CMK (cell line): ENCODE results near the gene TREH.

Experiments
- DNase-seq: peaks from one replicate; pipeline ENCODE4 v3.0.0-alpha.2; 2010; ENCODE audit warnings: low read depth

TREH gene

DNA sequence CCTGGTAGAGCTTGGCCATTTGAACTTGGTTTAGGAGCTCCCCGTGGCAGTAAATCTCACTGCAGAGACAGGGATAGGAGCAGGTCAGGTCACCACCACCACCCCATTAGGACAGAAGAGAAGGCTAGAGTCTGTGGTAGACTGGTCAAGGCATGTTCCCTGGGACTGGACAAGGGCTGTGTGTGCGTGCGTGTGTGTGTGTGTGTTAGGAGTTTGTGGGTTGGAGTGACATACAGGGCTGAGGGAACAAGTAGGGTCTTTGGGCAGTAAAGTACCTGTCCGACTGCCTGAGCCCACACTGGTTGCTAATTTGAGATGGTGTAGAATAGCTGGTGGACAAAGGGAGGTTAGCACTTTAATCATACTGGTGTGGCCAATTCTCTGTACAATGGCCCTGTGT lies 16.1 kb downstream of the TREH start:
- DNase-seq, result no peak

DNA sequence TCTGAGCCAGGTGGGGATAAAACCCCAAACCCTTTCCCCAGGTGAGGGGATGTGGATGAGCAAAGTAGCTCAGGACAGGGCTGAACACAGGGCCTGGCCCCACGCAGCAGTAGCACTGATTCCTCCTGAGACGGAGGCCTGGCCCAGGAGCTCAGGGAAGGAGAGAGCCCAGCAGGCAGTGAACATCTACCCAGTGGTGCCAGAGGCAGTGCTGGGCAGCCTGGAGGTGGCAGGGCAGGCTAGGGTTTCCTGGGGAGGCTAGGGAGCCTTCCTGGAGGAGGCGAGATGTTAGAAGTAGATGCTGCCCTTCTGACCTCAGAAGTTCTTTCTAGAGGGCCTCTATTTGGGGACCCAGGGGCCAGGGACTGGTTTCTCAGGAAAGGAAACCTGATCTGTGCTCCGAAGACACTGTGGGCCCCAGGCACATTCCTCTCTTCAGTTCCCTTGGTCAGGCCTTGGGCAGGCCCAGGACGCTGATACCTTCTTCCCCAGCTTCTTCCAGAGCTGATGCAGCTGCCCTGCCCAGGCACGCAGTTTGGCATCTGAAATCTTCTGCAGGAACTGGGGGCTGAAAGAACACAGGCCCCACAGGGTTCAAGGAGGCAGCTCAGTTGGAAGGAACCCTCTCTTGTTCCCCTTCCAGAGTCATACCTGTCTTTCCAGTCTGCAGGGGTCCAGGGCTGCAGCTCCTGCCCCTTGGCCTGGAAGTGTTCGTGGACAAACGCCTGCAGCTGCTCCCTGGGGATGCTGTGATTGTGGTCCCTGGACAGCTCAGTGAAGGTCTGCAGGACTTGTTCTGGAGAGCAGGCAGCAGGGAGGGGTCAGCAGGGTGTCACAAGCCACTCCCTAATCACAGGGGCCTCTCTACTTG lies 16.8 kb downstream of the TREH start:
- DNase-seq, result no peak

DNA sequence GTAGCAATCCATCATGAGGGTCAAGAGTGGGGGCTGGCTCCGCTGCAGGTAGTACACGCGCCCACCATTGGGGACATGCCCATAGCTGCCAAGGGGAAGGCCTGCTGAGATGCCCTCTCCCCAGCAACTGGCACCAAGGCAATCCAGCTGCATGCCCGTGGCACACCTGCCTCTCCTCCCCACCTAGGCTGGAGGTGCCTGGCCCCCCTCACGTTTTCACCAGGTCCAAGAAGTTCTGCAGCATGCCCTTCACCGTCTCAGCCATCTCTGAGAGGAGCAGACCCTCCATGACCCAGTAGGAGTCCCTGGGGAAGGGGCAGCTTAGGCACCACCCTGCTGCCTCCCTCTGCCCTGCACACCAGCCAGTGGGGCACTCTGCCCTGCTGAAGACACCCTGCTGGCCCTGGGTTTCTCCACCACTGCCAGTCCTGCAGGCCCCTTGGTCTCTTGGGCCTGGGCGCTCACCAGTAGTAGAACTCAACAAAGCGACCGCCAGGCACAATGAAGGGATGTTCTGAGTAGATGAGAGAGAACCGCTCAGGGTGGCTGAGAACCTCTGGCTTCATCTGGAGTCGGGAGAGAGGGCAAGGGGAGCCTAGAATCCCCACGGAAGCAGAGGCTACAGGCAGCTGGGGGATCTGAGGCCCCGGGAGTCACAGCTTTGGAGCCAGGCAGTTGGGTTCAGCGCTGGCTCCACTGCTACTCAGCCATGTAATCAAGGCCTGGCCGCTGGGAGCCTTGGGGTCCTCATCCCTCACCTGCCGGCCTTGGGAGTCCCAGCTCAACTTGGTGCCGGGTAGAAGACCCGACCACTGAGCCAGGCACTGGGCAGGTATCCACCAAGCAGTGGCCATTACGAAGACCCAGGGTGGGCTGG lies 17.8 kb downstream of the TREH start:
- no peak for DNase-seq

DNA sequence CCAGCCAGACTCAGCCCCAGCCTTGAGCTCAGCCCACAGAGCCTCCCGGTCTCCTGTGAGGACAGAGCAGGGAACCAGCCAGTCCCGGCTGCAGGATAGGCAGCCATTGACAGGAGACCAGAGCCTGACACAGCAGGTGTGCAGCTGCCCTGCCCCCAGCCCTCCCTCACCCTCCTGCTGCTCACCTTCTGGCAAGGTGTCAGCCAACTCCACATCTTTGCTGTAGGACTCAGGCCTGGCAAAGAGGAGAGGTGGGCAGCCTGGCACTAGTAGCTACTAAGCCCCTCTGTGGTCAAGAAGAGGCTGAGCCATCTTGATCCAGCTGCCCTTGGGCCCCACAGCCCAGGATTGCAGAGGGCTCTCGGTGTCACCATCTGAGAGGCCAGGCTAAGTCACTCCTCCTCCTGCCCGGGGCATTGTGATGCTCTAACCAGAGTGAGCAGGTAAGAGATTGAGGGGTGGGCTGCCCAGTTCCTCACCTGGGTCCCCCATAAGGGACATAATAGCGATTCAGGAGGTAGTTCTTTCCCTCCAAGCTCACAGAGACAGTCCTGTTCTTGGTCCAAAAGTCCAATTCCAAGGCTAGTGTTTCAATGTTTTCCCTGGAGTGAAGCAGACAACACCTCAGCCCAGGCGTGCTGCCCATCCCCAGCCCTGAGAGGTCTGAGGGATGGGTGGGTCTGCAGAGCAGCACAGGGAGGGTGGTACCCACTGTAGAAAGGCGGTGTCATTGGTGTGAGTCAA lies 18.6 kb downstream of the TREH start:
- DNase-seq, result no peak

DNA sequence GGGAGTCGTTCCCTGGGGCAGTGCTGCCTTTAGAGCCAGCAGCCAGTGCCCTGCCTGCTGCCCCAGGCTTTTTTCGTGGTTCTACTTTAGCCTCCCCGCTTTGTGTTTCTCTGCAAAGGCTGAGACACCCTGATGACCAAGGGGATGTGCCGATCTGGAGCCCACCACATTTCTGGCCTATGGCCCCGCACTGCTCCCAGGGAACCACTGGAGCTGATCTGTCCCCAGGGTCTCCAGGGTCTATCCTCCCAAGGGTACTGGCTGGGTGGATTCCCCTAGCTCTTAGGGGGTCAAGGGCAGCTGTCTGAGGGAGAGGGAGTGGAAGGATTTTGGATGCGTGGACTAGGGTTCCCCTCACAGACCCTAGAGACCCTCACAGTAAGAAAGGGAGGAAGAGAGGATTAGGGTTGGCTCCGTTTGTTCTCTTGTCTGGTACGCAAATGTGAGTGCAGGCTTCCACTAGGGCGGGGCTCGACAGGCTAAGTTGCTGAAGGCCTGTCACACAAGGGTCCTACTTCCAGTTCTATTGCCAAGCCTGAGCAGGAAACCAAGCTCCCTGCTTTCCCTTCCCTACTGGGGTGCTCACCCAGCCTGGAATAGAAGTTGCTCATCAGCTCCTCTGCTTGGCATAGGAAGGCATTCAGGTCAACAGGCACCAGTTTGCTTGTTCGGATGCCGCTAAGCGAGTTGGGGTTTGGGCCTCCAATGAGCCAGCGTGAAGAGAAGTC lies 19.3 kb downstream of the TREH start:
- DNase-seq, result no peak

DNA sequence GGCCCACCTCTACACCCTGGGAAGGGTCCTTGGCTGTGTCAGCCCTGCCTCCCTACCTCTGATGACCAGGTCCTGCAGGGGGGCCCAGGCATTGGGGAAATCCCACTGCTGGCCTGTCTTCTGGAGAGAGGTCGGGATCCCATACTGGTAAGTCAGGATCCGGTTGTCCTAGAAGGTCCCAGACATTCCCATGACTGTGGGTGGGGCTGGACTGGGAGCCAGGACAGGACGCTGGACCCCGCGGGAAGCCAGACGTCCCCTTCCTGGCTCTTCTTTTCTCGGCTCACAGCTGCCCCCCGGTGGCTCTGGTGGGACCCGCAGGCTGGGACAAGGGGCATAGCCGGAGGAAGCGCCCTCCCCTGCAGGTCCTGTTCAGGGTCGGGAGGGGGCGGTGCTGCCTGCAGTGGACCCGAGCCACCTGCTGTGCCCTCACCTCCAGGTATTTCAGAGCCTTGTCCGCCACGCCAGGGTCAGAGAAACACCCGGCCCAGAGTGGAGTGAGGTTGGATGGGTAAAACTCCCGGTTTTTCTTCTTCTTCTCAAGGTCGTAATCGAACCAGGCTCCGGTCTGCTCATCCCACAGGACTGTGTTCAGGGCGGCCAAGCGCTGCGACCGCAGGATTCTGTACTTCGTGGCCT lies 20.0 kb downstream of the TREH start:
- DNase-seq, result peak; percentile 76

DNA sequence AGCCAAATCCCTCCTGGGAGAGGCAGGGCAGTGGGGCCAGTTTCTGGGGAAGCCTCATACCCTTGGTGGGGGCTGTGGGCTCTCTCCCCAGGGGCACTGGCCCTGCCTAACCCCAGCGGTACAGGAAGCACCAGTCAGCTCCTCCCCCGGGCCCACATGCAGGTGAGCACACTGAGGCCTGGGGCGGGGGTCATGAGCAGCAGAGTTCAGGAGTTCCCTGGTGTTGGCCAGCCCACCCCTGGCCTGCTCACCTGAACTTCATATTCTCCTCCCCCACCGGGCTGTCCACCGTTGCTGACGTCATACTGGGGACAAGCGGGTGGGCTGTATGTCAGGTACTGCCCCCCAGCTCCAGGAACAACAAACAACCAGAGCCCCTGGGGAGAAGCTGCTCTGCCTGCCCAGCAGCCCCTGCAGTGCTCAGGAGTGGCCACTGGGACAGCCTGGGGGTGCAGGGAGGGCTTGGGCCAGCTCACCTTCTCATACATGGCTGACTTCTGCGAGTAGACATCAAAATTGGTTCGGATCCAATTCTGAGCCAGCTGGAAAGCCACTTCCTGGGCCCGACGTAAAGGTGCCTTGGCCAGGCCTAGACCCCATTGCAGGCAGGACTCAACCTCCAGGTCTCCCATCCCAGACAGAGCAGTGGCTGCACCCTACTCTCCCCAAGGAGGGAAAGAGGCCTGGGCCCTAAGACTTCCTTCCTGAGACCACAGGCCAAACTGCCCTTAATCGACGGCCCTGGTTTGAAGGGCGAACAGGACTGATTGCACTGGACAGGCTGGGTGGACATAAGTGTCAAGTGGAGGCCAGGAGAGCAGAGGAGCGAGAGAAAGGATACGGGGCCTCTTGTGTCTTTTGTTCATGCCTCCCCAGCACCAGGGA lies 20.8 kb downstream of the TREH start:
- no peak for DNase-seq

DNA sequence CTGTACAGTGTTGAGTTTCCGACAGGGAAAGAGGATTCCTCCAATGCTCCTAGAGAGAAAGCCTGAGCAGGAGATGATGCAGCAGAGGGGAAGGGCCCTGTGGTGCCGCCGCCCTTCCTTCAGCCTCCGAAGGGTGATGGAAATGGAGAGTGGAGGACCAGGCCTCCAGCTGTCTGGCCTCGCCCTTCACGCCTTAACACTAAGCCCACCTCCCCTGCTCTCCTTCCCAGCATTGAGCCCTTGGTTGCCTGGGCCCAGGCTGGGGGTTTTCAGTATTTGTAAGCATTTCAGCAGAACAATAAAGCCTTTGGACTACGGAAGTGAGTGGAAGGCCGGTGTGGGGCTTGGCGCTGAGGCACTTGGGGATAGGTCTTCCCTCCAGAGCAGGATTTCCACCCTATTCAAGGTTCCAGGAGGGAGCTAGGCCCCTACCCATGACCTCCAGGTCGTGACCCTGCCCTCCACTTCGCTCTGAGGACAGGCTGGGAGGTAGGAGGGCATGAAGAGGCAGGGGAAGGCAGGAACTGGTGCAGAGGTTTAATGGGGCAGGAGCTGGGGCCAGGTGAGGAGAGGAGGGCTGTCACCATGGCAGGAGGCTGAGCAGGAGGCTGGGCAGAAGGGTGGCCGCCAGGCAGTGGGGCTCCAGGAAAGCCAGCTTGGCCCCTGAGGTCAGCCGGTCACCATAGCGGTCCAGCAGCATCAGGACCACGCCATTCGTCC lies 21.6 kb downstream of the TREH start:
- DNase-seq, result no peak

DNA sequence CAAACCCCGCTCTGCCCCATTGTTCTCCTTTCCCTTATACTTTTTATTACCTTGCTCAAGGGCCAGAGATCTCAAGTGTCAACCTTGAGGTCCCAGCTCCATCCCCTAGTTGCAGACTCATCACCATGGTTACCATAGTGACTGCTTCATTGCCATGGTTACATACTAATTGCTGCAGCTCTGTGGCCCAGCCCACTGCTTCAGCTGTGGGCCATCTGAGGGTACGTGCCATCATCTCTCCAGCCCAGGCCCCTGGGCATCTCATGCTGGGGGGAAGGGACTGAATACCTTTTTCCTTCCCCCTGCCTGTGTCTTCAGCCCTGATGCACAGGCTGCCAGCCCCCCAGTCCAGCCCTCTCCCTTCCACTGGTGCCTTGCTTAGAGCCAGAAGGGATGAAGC lies 22.2 kb downstream of the TREH start:
- DNase-seq, result no peak

DNA sequence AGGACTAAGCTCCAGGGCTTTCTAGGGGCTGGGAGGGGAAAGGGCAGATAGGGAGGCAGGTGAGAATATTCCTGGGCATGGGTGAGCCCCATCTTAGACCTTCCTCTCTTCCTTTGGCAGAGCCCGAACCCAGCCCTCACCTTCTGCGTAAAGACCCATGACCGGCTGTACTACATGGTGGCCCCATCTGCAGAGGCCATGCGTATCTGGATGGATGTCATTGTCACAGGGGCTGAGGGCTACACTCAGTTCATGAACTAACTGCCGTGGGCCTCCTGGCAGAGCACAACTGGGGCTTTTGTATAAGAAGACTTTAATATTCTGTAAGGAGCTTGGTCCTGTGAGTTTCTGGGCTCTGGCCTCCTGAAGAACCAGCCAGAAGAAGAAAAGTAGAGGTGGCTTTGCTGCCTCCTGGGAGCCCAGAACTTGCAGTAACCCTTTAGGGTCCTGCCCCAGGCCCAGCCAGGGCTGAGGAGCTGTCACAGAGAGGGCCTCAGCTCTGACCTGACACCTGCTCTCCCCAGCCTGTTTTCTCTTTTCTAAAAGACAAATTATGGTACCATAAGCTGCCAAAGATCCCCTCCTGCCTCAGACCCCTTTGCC lies 22.8 kb downstream of the TREH start:
- DNase-seq, result no peak

DNA sequence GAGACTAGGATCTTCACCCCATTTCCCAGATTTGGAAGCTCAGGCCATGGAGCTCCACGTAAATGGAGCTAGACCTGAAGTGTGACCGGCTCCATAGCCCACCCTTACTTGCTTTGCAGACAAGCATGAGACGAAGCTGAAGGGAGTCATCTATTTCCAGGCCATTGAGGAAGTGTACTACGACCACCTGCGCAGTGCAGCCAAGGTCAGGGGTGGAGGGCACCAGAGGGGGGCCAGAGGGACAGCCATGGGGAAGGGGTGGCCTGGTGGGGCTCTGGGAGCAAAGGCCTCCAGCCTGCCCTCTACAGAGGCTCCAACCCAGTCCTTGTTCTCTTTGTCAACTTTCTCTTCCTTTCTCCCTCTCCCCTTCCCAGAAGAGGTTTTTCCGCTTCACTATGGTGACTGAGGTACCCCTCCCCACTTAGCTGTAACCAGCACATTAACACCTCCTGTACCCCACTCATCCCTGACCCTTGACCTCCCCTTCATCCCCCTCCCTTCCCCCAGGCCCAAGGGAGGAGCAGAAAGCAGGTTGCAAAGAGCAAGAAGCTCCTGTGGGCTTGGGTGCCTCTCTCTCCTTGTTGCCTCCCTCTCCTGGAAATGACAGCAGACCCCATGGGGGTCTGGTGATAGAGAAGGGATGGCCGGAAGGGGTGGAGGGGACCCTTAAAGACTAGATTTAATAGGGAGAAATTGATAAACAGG lies 23.8 kb downstream of the TREH start:
- no peak for DNase-seq

DNA sequence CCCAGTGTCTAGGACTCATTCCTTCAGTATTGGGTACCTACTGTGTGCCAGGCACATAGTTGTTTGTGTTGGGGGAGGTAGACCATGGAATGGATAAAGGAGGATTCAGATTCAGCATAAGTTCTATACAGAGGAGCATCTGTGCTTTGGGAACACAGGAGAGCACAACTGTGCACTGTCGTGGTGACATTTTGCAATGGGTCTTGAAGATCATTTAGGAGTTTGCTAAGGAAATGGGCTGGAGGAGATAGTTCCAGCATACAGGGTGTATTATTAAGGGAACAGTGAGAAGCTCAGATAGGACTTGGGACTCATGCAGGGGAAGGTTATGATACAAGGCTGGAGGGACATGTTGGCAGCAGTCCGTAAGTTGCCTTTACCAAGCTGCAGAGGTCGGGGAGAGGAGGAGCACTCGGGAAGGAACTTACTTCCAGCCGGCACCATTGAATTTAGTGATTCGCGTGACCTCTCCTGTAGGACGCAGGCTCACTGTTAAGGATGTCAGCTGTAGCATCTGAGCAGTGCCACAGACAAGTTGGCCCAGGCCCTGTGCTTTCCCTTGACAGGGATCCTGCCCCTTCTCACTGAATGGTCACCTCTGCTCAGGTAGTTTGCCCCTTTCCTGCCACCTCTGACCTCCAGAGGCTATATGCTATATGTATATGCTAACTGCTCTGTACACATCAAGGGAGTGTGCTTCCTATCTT lies 25.6 kb downstream of the TREH start:
- no peak for DNase-seq

DNA sequence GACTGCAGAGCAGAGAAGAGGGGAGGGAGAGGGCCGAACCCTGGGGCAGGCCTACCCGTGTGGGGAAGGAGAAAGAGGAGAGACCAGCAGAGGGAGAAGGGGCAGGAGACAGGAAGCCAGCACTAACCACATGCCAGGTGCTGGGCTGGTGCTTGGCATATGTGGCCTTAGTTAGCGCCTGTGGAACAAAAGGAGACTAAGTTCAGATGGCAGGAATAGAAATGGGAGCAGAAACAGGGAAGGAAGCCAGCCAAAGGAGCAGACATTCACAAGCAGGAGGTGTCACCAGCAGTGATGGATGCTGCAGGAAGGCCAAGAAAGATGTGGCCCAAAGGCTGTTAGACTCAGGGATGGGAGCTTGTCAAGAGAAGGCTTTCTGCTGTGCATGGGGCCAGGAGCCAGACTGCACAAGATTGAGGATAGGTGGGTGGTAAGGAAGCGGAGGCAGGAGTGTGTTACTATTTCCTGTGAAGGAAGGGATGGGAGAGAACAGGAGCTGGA lies 26.7 kb downstream of the TREH start:
- DNase-seq, result peak; percentile 12

DNA sequence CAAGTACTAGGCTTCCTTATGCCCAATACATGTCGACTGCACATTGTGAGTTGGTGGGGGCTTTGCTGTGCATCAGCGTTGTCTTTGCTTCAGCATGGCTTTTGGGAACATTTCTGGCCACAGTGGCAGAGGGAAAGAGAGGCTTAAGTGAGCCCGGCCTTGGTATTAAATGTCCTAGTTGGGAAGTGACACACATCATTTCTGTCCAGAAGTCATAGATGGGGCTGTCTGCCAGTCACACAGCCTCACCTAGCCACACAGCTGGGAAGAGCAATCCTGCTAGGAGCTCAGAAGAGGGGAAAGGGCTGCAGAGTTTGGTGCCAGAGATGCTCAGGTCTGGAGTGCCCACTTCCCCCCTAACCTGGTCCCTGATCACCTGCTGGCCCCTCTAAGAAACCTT lies 27.6 kb downstream of the TREH start:
- DNase-seq, result no peak

DNA sequence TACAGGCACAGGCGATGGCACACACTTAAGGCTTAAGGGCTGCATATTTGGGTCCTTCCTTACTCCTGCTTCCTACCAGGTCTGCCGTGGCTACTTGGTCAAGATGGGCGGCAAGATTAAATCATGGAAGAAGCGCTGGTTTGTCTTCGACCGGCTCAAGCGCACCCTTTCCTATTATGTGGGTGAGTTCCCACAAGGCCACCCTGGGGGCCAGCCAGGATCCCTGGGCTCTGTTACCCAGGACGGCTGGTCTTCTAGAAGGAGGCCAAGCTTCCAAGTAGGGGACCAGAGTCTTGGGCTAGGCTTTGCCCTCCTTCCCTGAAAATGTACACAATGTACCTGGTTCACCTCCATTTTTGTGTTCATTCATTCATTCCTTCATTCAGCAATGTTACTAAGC lies 29.1 kb downstream of the TREH start:
- no peak for DNase-seq

DNA sequence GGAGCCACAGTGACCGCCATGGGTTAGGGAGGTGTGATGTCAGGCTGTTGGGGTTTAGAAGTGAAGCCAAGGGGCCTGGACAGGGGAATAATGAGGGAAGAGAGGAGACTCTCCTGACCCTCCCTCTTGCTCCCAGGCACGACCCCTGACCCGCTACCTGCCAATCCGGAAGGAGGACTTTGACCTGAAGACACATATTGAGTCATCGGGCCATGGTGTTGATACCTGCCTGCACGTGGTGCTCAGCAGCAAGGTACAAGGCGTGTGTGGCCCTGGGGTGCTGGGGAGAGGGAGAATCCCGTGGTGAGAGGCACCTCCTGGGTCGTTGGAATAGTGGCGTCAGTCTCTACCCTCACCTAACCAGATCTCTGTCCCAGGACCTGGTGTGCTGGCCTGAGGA lies 29.5 kb downstream of the TREH start:
- no peak for DNase-seq

DNA sequence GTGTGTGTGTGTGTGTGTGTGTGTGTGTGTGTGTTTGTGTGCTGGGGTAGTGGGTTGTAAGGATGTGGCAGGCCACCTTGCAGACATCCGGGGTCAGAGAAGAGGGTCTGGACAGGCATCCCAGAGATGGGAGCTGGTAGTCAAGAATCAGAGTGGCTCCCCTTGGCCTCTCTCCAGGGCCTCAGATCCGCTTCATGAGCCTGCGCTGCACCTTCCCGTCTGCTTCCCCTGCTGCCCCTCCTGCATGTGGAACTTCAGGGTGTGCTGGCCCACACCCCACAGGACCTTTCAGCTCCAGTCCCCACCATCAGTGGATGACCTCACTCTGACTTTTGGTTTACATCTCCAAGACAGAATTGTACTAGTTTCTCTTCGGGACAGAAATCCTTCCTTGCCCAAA lies 31.2 kb downstream of the TREH start:
- DNase-seq, result no peak

DNA sequence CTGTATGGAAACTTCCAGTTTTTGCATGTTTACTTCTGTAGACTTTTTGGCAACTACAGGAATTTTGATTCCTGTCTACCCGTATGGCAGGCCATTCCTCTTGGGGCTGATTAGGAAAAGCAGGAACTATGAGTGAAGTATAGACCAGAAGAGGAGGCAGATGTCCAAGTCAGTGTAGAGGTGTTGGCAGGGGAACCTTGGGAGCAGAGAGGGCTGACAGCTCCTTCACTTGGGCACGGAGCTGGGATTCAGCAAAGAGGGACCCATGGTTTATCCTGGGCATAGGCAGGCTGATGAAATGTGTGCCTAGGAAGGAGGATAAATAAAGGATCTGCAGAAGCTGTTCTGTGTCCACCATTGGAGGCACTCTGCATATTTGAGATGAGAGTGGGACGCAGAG lies 33.1 kb downstream of the TREH start:
- no peak for DNase-seq
